GM18873 (cell line): ENCODE measurements around the gene BLOC1S3.

Source experiments
- ATAC-seq: cut with Tn5 transposase; IDR thresholded peaks from one replicate; pipeline ENCODE4 v1.9.1; 2021; ENCODE audit warnings: mild to moderate bottlenecking, moderate library complexity, moderate number of reproducible peaks; ENCODE audit not compliant: unreplicated experiment, low FRiP score

BLOC1S3 gene

DNA sequence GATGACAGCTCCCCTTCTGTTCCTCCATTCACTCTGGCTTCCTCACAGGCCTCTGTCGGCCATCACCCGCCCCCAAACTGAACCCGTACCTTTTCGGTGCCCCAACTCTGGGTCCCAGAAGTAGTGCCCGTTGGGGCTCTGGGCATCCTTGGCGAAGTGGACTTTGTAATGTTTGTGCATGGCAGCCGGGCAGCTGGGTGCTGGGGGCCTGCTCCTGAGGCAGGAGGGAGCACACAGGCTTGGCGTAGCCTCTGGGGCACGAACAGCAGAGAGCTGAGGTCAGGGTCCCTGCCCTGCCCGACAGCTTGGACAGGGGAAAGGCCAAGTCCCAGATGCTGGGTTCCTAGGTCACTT lies 18.6 kb upstream of the BLOC1S3 start:
- no peak for ATAC-seq

DNA sequence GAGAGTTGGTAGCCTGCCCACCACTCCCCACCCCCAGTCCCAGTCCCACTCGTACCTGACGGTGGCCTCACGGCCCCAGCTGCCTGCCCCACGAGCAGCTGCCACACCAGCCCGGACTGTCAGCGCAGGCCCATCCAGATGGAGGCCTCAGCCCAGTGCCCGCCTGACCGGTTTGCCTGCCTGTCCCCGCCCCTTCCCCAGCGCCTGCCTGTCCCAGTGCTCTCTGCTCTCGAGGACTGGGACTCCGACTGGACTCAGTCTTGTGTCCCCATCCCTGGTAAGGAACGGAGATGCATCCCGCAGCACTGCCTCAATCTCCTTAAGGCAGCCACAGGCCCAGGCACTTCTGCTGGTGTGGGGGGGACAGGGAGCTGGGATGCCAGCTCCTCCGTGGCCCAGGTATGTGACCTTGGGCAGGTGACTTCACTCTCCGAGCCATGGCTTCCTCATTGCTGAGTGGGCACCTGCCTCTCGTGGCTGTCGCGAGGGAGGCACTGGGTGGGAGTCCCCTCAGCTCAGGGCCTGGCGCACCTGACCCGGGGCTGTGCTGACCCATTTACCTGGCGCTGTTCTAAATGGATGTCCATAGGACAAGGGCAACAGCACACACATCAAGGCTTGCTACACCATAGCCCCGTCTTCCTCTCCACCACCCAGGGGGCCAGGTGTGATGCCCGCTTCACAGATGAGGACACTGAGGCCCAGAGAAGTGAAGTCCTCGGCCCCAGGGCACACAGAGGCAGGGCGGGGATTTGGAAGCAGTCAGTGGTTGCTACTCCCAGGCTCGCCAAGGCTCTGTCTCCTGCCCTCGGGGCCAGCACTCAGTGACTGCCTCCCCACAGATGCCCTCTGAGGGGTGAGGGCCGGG lies 17.5 kb upstream of the BLOC1S3 start, which contains the start of gene NKPD1:
Gene NKPD1 (minus strand): TSS at position 113 of the 868 bp plus-strand sequence. CDS start 832 bp downstream, outside the sequence.
- no peak for ATAC-seq

DNA sequence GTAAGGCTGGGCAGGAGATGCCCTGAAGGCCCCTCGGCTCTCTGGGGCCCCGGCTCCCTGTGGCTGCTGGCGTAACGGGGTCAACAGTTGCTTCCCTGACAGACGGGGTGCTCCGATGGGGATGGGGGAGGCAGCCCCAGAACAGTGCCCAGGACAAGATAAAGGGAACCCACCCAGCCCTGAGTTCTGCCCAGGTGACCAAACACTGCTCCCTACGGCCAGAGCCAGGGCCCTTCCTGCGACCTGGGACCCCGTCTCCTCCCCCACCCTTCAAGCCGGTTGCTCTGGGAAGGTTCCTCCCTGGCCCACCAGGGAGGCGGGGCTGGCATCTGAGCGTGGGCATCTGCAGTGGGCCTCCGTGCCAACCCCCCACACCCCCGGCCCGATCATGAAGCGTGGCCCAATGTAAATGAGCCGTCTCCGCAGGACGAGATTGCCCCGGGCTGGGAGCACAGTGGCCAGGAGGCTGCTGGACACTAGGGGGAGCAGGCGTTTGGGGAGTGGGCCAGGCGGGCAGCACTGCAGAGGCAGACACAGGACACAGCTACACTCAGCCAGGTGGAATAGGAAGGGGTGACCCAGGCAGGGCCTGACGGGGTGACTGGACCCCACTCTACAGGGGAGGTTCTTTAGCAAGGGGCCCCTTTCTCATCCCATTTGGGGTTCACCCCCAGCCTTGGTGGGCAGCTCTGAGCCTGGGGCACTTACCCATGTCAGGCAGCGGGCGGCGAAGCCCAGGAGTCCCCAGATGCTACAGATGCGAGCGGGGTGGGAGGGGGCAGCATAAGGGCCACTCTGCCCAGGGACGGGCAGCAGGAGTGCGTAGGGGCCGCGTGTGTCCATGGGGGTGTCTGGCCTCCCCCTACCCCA lies 16.6 kb upstream of the BLOC1S3 start:
- no peak for ATAC-seq

DNA sequence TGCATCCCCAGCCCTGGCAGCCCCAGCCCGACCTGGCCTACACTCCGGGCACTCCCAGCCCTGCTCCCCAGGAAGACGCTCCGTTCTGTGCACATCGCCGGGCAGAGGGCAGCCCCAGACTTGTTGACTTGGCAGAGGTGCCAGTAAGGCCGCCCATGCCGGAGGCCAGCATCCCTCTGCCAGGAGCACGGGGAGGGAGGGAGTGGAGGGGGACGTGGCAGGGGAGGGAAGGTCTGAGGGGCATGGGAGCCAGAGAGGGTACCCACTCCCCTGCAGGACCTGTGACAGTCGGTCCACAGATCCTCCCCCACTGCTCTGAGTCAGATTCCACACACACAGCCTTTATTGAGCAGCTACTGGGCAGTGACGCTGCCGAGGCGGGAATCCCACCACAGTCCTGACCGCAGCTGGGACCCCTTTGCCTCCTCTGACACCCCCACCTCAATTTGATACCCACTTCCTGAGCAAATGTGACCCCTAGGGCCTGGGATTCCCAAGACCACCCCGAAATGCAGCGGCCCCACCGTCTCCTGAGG lies 15.9 kb upstream of the BLOC1S3 start:
- ATAC-seq, result no peak

DNA sequence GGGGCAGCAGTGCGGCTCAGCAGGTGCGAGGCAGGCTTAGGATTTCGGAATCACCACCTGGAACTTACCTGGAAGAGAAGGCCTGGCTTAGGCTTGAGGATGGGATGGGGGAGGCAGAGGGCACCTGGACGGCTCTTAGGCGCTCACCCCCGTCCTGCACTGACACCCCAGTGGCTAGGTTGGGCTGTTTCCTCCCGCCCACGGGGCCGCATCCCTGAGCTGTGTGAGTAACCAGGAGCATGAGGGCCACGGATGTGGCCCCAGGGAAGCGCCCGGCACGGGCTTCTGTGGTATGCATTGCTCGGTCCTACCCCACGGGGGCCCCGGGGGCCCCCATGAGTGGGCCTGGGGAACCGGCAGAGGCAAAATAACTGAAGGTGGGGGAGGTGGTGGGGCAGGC lies 15.4 kb upstream of the BLOC1S3 start:
- no peak for ATAC-seq

DNA sequence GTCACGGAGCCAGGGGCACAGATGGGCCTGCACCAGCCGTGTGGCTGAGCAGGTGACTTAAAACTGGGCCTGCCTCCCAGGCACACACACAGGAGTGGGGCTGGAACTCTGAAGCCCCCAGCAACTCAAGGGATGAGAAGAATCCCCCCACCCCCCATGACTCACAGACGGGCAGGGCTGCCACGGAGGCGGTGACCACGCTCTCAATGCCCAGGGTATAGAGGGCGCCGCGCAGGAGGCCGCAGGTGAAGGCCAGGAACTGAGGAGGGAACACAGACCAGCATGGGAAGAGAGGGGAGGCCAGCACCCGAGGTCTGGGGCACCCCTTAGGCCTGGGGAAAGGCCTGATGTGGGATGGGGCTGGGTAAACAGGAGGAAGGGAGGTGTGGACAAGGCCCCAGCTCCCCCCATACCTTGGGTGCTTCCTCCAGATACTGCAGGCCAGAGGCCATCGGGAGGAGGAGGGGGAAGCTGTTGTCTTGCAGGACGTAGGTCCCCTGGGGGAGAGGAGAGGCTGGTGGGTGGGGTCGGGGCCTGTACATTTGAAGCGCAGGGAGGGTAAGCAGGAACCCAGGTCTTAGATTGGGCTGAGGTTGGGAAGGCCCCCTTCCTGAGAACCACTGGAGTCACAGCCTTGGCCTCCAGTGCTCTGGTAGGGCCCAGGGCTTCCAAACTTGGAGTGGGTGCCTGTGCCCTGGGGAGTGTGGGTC lies 14.7 kb upstream of the BLOC1S3 start:
- no peak for ATAC-seq

DNA sequence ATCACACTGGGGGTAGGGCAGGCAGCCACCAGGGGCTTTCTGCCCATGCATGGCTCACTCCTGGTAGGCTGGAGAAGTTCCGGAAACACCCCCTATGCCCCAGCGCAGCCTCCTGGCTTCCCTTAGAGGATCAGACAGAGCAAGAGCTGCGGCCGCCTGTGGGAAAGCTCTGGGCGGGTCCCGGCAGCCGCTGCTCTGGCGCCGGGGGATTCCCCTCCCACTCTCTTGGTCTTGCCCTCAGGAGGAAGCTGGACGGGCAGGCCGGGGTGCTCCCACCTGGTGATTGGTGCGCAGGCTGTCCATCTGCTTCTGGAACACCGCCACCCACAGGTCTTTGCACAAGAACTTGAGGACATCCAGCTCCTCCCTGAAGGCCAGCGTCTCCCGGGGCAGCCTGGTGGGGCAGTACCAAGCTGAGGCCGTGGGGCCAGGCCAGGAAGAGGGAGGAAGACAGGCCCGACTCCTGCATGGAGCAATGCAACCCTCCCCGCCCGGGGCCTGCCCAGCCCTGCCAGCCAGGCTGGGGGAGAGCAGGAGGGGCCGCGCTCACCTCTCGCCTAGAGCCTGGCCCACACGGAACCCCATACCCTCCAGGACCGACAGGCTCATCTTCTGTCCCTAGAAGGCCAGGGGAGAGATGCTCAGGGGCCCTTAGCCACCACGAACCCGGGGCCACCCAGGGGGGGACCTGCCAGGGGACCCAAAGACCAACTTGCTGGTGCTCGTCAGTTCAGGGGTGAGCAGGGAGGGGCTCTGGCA lies 13.8 kb upstream of the BLOC1S3 start:
- ATAC-seq, result no peak

DNA sequence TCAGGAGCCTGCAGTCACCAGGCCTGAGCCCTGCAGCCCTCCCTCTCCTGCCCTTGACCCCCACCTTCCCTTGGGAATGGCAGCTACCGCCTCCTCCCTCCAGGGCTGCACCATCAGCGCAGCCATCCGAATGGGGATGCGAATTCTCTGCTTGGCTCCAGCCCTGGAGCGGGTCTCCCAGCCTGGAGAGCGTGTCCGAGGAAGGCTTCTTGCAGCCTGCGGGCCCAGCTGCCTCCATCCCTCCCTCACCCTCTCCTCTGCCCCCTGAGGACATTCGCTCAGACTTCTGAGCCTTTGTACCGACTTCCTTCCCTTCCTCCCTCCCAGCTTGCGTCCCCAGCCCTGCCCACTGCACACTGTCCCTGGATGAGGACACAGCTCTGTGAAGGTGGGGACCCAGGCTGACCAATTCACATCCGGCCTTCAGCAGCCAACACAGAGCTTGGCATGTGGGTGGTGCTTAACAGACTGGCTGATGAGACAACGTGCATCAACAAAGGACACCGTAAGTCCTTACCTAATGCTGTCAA lies 11.8 kb upstream of the BLOC1S3 start:
- ATAC-seq, result no peak

DNA sequence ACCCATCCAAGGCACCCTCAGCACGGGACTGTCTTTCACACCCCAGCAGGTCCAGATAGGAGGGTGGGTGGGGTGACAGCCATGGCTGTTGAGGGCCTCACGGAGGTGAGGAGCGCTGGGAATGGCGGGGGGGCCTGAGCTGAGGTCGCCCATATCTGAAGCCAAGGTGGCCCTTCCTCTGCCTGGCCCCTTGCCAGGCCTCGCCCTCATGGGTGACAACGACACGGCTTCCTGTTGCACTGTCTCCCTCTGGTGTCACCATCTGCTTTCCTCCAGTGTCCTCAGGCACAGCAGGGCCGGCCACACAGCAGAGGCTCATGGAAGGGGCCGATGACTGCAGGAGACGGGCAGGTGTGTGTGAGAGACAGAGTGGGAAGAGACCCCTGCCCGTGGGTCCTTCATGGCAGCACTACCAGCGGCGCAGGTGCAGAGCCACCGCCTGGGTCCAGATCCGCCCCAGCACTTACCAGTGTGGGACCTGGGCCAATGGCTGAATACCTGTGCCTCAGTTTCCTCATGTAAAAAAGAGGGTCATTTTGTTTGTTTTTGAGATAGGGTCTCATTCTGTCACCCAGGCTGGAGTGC lies 9.7 kb upstream of the BLOC1S3 start:
- ATAC-seq, result no peak

DNA sequence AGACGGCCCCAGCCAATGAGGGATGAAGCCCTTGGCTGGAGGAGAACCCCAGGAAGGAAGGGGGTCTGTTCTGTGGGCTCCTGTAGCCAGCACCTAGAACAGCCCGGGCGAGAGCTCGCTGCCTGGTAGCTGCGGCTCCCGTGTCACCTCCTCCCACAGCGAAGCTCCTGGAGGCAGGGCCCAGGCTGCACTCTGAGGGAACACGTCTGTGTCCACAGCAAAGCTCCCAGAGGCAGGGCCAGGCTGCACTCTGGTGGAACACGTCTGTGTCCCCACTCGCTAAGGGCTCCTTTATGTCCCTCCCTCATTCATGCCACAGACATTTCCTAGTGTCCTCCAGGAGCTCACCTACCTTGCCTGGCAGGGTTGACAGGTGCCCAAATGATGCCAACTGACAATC lies 9.0 kb upstream of the BLOC1S3 start:
- no peak for ATAC-seq

DNA sequence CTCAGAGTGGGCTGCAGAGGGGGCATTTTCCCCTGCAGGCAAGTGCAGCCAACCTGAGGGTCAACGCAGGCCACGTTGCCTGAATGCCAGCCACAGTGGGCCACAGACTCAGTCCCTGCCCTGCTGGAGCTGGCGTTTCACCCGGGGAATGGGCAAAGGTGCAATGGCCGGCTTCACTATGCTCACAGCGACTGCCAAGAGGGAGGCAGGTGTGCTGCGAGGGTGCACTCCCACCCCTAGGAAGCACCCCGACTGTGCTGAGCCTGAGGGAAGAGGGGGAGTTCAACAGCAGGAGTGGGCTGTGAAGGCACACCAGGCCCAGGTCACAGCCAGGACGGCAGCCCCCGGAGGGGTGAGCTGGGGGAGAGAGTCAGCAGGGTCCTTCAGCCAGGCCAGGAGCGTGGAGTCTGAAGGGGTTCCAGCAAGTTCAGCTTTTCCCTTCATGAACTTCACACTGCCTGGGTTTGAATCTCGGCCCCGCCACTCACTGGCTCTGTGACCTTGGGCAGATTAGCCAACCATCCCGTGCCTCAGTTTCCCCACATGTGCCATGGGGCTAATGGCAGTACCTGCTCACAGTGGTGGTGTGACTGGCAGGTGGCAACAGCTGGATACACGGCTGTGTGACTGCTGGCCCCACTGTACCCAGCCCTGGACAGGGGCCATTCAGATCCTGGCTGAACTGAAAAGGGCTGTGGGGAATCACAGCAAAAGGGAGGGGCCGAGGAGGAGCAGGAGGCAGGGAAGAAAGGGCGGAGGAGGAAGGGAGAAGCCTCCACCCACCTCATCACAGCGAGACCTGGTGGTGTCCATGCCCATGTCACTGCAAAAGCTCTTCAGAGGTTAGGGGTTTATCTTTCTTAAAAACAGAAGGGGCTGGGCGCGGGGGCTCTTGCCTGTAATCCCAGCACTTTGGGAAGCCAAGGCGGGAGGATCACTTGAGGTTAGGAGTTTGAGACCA lies 8.2 kb upstream of the BLOC1S3 start:
- no peak for ATAC-seq

DNA sequence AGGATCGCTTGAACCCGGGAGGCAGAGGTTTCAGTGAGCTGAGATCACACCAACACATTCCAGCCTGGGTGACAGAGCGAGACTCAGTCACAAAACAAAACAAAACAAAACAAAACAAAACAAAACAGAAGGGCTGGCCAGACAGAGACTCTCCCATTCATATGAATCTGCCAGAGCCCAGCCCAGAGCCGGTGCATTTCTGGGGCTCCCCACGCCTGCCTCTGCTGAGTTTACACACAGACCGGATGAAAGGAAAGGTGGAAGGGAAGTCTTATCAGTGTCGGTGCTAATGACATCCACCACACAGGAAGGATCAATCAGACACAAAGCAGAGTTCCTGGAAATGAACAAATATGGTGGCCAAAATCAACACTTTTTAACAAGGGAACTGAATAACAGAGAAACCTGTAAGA lies 7.4 kb upstream of the BLOC1S3 start:
- no peak for ATAC-seq

DNA sequence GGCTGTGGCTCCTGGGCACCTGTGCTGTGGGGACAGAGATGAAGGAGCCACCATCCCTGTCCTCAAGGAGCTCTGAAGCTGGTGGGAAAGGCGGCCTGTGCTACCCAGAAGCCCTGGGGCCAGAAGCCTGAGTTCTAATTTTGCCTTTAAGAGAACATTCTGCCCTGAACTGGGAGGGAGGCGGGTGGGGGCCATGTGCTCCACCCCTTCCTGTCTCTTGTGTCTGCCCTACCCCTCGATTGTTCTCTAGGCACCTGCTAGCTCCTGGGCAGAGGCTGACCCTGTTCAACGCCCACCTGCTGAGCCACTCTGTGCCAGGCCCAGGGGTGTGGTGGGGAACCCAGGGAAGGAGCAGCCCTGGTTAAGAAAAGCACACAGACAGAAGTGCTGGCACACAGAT lies 6.4 kb upstream of the BLOC1S3 start:
- ATAC-seq, result no peak

DNA sequence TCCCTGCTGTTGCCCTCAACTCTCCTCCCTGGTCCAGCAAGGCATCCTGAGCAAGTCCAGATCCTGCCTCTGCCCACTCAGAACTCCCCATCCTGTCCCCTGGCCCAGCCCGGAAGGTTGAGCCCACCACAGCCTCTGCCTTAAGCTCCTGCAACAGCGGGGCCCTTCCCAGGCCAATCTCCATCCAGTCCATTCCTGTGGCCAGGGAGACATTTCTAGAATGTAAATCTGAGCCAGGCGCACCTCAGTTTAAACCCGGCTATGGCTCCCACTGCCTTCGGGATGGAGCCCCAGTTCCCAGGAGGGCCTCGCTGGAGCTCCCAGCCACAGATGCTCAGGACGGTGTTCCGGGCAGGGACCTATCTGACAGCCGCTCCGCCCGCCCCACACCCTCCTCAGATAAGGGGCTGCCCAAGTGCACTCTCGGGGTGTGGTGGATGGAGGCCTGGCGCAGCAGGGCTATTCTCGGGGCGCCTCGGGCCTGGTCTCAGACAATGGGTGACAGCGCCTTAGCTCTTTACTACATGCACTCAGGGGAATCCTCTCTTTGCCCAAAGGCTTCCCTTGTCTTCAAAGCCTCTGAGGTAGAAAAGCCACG lies 5.9 kb upstream of the BLOC1S3 start:
- ATAC-seq, result no peak

DNA sequence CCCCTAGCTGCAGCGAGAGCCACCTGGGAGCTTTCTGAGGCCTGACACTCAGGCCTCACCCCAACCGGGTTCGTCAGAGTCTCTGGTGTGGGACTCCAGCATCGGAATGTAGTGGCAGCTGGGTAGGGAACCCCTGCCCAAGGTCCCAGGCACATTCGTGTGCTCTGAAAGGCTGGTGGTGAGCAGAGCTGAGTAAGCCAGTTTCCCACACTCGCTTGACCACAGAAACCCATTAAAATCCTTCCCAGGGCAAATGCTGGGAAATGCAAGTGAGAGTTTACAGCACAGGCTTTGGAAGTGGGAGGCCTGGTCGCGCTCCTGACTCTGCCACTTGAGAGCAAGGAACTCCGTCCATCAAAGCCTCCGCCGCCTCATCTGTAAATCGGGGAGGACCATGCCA lies 4.8 kb upstream of the BLOC1S3 start:
- no peak for ATAC-seq

DNA sequence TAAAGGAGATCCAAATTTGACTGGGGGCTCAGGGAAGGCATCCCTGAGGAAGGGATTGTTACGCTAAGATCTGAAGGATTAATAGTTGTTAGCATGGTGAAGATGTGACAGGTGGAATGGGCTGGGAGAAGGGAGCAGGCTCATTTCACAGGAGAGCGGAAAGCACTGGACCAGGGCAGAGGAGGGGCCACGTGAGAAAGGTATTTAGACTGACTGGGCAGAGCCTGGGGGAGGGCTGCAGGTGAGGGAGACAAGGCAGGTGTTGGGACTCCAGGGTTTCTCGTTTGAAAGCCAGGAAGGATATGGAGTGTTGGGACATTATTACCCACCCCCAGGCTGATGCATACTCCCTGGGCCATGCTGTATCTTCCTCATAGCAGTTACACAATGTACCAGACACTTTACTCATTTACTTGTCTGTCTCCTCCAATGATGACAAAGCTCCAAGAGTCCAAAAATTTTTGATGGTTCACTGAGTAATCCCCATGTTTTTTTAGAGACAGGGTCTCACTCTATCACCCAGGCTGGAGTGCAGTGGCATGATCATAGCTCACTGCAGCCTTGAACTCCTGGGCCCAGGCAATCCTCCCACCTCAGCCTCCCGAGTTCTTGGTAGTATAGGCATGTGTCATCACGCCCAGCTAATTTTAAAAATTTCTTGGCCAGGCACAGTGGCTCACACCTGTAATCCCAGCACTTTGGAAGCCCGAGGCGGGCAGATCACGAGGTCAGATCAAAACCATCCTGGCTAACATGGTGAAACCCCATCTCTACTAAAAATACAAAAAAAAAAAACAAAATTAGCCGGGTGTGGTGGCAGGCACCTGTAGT lies 2.9 kb upstream of the BLOC1S3 start:
- ATAC-seq, result no peak

DNA sequence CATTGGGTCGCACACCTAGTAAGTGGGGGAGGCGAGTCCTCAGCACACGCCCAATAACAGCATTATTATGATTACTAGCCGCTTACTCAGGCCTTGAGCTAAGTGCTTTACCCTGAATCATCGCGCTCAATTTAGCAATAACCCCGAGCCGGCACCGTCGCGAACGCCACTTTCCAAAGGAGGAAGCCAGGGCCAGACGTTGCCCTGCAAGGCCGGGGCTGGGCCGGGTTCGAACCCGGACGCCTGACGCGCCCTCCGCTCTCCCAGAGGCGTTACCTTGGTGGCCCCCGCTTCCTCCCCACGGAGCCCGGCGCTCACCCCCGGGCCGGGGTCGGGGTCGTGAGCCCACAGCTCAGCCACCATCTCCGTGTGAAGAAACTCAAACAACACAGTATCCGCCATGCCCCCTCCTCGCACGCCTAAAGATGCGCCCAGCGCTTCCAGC lies 745 bp upstream of the BLOC1S3 start, which contains the start of gene TRAPPC6A:
Gene TRAPPC6A (minus strand): TSS at position 421 of the 445 bp plus-strand sequence. CDS start 19 bp downstream, at position 402.
- ATAC-seq, result no peak
